Gastroesophageal sphincter (tissue), 2 donors: ENCODE data around the gene EFNB3.

Experiments
- EP300 ChIP-seq: sonication (generic); formaldehyde crosslinking; IDR thresholded peaks from one replicate; pipeline ENCODE4 v1.6.1; 2017; ENCODE audit warnings: antibody characterized with exemption, mild to moderate bottlenecking
- POLR2A ChIP-seq, 2 donors: fragments of 450-650 bp; IDR thresholded peaks; one replicate each; pipeline ENCODE4 v1.6.1; 2017; ENCODE audit warnings: antibody characterized with exemption in 2 of 2, mild to moderate bottlenecking in 2 of 2, moderate library complexity in 1 of 2

DNA sequence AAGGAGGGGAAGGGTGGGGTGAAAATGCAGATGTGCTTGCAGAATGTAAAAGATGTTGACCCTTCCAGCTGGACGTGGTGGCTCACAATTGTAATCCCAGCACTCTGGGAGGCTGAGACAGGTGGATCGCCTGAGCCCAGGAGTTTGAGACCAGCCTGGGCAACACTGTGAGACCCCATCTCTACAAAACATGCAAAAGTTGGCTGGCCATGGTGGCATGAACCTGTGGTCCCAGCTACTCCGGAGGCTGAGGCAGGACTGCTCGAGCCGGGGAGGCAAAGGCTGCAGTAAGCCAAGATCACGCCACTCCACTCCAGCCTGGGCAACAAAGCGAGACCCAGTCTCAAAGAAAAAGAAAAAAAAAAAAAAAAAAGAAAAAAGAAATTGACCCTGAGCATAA lies 36.5 kb upstream of the EFNB3 start:
- TF ChIP-seq EP300 (no peak), POLR2A (IDR thresholded peaks at IDR 0.05) (no peak)
